MM.1S (cell line): ENCODE measurements around the gene UBTD1.

Source experiments
- EZH2 ChIP-seq: fragments of 300-600 bp; sonication (generic); optimal IDR thresholded peaks from 2 replicates; pipeline ENCODE3; 2017; ENCODE audit warnings: low read depth, mild to moderate bottlenecking, antibody characterized with exemption, low read length, mixed read lengths
- EZH2phosphoT487 ChIP-seq: fragments of 300-600 bp; sonication (generic); IDR thresholded peaks from 2 replicates; pipeline ENCODE4 v1.6.1; 2018; ENCODE audit warnings: antibody characterized with exemption, low read length
- TF ChIP-seq, protein P1 (sequence below): fragments of 300-600 bp; sonication (generic); IDR thresholded peaks from 2 replicates; pipeline ENCODE4 v1.5.1; 2016; ENCODE audit warnings: antibody characterized with exemption, low read length, mixed read lengths

DNA sequence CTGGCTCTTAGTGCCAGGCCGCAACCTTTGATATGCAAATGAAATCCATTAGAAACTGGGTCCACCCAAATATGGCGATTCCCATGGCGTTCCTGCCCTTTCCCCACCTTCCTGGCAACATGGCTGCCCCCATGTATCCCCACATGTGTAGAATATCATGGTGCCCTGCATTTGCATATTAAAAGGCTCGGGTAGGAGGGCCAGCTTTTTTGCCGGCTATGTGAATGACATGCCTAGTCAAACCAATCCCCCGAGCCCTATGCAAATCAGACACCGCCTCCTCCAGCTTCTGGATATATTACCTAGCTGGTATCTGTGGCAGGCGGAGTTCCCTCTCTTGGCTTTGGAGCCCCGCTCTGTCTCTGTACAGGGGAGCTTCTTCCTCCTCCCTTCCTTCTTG, 18.8 kb upstream of the UBTD1 start:
- TF ChIP-seq, protein P1, sequence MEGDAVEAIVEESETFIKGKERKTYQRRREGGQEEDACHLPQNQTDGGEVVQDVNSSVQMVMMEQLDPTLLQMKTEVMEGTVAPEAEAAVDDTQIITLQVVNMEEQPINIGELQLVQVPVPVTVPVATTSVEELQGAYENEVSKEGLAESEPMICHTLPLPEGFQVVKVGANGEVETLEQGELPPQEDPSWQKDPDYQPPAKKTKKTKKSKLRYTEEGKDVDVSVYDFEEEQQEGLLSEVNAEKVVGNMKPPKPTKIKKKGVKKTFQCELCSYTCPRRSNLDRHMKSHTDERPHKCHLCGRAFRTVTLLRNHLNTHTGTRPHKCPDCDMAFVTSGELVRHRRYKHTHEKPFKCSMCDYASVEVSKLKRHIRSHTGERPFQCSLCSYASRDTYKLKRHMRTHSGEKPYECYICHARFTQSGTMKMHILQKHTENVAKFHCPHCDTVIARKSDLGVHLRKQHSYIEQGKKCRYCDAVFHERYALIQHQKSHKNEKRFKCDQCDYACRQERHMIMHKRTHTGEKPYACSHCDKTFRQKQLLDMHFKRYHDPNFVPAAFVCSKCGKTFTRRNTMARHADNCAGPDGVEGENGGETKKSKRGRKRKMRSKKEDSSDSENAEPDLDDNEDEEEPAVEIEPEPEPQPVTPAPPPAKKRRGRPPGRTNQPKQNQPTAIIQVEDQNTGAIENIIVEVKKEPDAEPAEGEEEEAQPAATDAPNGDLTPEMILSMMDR, result no peak
- TF ChIP-seq EZH2 (no peak), EZH2phosphoT487 (no peak)
